ENCODE data around the gene IL17RD.

IL17RD gene

DNA sequence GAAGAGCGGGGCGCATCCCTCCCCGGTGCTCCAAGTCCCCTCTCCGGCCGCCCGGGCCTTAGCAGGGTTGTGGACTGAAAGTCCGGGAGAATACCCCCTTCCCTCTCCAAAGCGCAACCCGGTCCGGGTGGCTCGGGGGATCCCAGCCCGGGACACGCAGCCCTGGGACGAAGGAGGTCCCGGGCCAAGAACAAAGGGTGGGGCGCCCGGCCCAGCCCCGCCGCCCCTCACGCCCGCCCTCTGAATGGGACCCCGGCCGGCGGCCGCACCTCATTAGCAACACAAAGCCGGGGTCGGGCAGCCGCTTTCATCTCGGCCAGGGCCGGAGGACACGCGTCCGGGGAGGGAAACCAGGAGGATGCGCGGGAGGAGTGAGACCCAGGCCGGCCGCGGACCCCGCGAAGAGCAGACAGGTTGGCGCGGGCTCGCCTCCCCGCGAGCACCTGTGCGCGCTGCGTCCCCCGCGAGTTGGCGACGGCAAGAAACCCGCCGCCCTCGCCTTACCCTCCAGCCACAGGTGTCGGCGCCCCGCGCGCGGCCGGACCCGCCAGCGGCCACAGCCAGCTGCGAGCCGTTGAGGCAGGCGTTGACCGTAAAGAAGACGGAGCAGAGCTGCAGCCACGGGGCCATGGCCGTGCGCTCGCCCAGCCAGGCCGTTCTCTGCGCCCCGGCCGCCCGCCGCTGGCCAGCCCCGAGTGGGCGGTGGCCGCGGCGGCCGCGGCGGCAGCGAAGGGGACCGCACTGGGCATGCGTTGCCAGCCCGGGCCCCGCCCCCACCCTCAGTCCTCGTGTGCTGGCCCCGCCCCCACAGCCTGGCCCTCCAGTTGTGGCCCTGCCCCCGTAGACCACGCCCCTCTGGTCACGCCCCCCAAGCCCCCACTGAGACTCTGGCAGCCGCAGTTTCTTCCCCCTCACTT lies at the start of gene IL17RD:
Gene IL17RD (minus strand): TSS at position 697 of the 917 bp plus-strand sequence. CDS start 67 bp downstream, at position 630.
- no peaks in the 10 kb centered on the region for H3K36me3 ChIP-seq (ENCODE audit: insufficient read depth, low read length)
- peaks cover 4% of the 10 kb centered on the region for H3K4me1 ChIP-seq (ENCODE audit: control insufficient read depth, insufficient read depth, low read length, unreplicated experiment)
- H2AFZ ChIP-seq (ENCODE audit: low read length, unreplicated experiment) = peak within 1 kb of the TSS; percentile 99
- H3K27me3 ChIP-seq (ENCODE audit: insufficient read depth, low read length) = peaks cover 35% of the 10 kb centered on the region
- peak within 1 kb of the TSS; percentile 88 for H3K4me3 ChIP-seq (ENCODE audit: low read depth, low read length)
- H3K79me2 ChIP-seq (ENCODE audit: control insufficient read depth, insufficient read depth, low read length, unreplicated experiment) = no peaks in the 10 kb centered on the region
- no peak within 1 kb of the TSS for H3K27ac ChIP-seq (ENCODE audit: low read depth, low read length)

DNA sequence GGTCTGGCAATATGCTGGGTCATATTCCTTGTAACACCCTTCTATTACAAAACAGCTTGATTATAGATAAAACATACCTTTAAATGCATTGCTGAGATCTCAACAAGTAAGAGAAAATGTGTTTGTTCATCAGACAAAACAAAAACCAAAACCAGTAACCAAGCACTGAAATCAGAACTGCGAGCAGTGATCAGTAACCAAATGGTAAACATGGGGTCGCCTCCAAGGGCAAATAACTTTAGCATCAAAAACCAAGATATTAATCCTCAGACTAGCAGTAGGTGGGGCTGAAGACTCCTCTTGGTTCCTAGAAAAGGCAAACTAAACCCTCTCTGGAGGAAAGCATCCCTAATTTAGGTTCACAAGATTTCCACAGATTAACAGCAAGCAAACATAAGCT lies 41.3 kb upstream of the IL17RD start:
- H2AFZ ChIP-seq (ENCODE audit: low read length, unreplicated experiment) = no peak overlapping the region

DNA sequence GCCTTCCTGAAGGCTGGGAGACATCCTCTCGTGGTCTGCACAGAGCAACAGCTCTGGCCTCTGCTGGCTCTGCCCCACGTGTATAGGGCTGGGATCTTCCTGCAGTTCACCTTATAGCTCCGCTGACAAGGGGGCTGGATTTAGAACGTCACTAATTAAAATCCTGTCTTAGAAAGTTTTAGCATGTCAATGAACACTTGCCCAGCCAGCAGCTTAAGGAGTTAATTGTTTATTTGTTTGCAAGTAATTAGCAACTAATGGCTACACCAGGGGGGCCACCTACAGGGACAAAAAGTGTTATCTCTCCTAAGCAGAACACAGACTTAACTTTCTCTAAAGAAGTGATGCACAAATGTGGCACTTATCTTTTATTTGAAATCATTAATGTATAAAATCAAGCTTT lies 34.7 kb upstream of the IL17RD start, which contains the start of gene HESX1:
Gene HESX1 (minus strand): TSS at position 84 of the 403 bp plus-strand sequence. CDS start 60 bp downstream, at position 24.
- Histone ChIP-seq H3K27me3 (ENCODE audit: insufficient read depth, low read length) (no peaks in the 10 kb centered on the region), H3K27ac (ENCODE audit: low read depth, low read length) (no peak within 1 kb of the TSS), H3K36me3 (ENCODE audit: insufficient read depth, low read length) (no peaks in the 10 kb centered on the region), H3K4me3 (ENCODE audit: low read depth, low read length) (no peak within 1 kb of the TSS), H2AFZ (ENCODE audit: low read length, unreplicated experiment) (no peak within 1 kb of the TSS), H3K4me1 (ENCODE audit: control insufficient read depth, insufficient read depth, low read length, unreplicated experiment) (no peaks in the 10 kb centered on the region), H3K79me2 (ENCODE audit: control insufficient read depth, insufficient read depth, low read length, unreplicated experiment) (no peaks in the 10 kb centered on the region)

More for the DNA sequence above, 41.3 kb upstream of the IL17RD start:
- H3K4me1 ChIP-seq (ENCODE audit: control insufficient read depth, insufficient read depth, low read length, unreplicated experiment) = no peaks in the 10 kb centered on the region
- no peak overlapping the region for H3K27ac ChIP-seq (ENCODE audit: low read depth, low read length)
- H3K4me3 ChIP-seq (ENCODE audit: low read depth, low read length) = no peak overlapping the region
- H3K36me3 ChIP-seq (ENCODE audit: insufficient read depth, low read length) = no peaks in the 10 kb centered on the region
- H3K79me2 ChIP-seq (ENCODE audit: control insufficient read depth, insufficient read depth, low read length, unreplicated experiment) = no peaks in the 10 kb centered on the region
- no peaks in the 10 kb centered on the region for H3K27me3 ChIP-seq (ENCODE audit: insufficient read depth, low read length)

DNA sequence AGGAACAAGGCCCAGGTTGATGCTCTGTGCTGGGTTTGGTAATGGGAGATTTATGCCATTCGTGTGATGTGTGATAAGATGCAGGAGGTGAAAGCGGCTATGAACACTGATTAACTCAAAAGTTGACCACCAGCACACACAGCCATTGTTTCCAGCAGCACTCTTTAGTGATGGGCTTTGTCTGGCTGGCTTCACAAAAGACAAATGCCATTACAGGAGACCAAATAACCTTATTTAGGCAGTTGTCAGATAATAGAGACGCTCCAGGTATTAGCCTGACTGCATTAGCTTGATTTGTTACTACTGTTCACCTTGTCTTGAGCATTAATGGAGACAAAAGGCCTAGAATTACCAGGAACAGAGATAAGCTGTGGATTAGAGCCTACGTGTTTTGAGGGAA lies 29.5 kb upstream of the IL17RD start:
- Histone ChIP-seq H2AFZ (ENCODE audit: low read length, unreplicated experiment) (no peak overlapping the region), H3K79me2 (ENCODE audit: control insufficient read depth, insufficient read depth, low read length, unreplicated experiment) (no peaks in the 10 kb centered on the region), H3K27ac (ENCODE audit: low read depth, low read length) (no peak overlapping the region), H3K4me3 (ENCODE audit: low read depth, low read length) (no peak overlapping the region), H3K36me3 (ENCODE audit: insufficient read depth, low read length) (no peaks in the 10 kb centered on the region), H3K4me1 (ENCODE audit: control insufficient read depth, insufficient read depth, low read length, unreplicated experiment) (no peaks in the 10 kb centered on the region), H3K27me3 (ENCODE audit: insufficient read depth, low read length) (no peaks in the 10 kb centered on the region)

DNA sequence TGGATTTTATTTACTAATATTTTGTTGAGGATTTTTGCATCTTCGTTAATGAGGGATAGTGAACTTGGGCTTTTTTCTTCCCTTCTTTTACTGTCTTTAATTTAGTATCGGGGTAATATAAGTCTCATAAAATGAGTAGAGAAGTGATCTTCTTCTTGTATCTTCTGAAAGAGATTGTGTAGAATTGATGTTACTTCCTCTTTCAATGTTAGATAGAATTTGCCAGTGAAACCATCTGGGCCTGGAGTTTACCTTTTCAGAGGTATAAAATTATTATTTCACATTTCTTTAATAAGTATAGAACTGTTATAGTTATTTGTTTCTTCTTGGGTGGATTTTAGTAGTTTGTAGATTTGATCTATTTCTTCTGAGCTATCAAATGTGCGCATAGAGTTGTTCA lies 26.9 kb upstream of the IL17RD start:
- Histone ChIP-seq H3K4me3 (ENCODE audit: low read depth, low read length) (no peak overlapping the region), H3K36me3 (ENCODE audit: insufficient read depth, low read length) (no peaks in the 10 kb centered on the region), H3K4me1 (ENCODE audit: control insufficient read depth, insufficient read depth, low read length, unreplicated experiment) (no peaks in the 10 kb centered on the region), H2AFZ (ENCODE audit: low read length, unreplicated experiment) (no peak overlapping the region), H3K27me3 (ENCODE audit: insufficient read depth, low read length) (no peaks in the 10 kb centered on the region), H3K79me2 (ENCODE audit: control insufficient read depth, insufficient read depth, low read length, unreplicated experiment) (no peaks in the 10 kb centered on the region), H3K27ac (ENCODE audit: low read depth, low read length) (no peak overlapping the region)

DNA sequence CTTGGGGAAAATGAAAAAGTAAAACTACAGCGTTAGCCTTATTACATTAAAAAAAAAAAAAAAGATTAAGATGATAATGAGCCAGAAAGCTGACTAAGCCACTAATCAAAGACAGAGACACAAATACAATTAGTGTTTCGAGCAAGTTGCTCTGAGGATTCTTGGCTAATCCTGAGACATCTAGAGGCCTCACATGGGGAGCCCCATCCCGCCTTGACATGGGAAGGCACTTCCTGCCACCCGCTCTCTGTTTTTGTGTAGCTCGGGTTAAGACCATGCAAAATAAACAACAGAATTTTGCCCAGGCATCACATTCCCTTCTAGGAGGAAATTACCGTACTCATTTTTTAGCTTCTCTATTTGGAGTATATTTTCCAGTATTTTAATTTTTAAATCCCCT lies 19.4 kb upstream of the IL17RD start:
- Histone ChIP-seq H3K4me3 (ENCODE audit: low read depth, low read length) (no peak overlapping the region), H3K36me3 (ENCODE audit: insufficient read depth, low read length) (no peaks in the 10 kb centered on the region), H3K27ac (ENCODE audit: low read depth, low read length) (no peak overlapping the region), H2AFZ (ENCODE audit: low read length, unreplicated experiment) (no peak overlapping the region), H3K4me1 (ENCODE audit: control insufficient read depth, insufficient read depth, low read length, unreplicated experiment) (no peaks in the 10 kb centered on the region), H3K79me2 (ENCODE audit: control insufficient read depth, insufficient read depth, low read length, unreplicated experiment) (no peaks in the 10 kb centered on the region), H3K27me3 (ENCODE audit: insufficient read depth, low read length) (peaks cover 5% of the 10 kb centered on the region; the same call in 1 of the 2 replicates)

DNA sequence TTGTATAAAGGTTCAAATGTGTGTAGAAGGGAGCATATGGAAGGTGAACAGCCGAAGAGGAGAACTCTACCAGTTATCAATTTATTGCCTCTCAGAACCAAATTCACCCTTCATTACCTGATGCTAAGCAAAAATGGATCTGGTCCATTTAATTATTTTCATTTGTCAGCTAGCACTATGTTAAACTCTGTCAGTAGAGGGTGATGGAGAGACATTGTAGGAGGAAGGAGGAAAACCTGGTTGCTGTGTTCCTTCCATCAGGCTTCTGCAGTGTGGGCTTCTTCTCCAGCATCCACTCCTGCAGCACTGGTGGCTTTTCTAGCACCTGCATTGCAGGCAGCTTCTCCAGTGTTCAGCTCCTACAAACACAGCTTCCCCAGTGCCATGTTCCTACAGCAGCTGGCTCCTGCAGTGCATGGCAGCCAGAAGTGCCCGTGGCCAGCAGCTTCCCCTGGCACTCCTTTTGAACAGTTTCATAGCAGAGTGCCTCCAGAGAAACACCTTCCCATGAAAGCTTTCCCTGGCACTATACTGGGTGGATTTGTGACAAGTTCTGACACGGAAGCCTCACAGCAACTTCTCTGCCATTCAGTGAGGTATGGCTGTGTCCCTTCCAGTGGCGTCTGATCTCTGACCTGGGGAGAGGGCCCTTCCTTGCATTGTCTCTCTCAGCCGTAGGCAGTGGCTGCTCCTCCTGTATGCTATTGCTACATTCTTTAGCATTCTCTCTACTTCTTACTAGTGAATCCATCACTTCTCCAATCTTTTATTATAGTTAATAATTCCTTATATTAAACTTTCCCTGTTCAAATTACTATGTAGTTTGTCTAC lies 14.6 kb upstream of the IL17RD start:
- Histone ChIP-seq H3K4me1 (ENCODE audit: control insufficient read depth, insufficient read depth, low read length, unreplicated experiment) (no peaks in the 10 kb centered on the region), H3K27ac (ENCODE audit: low read depth, low read length) (no peak overlapping the region), H2AFZ (ENCODE audit: low read length, unreplicated experiment) (no peak overlapping the region), H3K36me3 (ENCODE audit: insufficient read depth, low read length) (no peaks in the 10 kb centered on the region), H3K4me3 (ENCODE audit: low read depth, low read length) (no peak overlapping the region), H3K79me2 (ENCODE audit: control insufficient read depth, insufficient read depth, low read length, unreplicated experiment) (no peaks in the 10 kb centered on the region), H3K27me3 (ENCODE audit: insufficient read depth, low read length) (peaks cover 22% of the 10 kb centered on the region)

DNA sequence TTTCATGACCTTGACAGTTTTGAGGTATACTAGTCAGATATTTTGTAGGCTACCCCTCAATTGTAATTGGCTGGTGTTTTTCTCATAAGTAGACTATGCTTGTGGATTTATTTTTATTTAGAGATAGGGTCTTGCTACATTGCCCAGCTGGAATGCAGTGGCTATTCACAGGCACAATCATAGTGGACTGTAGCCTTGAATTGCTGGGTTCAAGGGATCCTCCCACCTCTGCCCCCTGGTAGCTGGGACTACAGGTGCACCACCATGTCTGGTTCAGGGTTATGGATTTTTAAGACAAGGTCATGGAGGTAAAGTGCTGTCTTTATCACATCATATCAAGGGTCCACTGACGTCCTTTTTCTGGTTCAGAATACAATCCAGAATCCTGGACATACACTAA lies 10.9 kb upstream of the IL17RD start:
- H3K4me1 ChIP-seq (ENCODE audit: control insufficient read depth, insufficient read depth, low read length, unreplicated experiment) = no peaks in the 10 kb centered on the region

DNA sequence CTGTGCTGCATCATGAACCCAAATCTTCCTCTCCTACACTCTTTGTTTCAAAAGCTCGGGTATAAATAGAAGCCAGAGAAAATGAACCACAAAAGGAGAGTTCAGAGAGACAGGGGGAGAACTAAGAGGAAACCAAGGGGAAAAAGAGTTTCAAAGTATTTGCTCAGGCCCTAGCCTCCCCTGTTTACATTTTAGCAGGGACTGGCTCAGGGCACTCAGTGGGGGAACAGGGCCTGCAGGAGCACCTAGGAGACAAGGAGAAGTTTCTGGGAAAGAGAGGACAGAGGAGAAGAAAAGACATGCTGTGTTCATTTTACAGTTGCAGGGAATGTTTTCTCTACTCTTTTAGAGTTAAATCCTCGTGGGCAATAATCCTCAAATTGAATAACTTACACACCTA lies 8.5 kb upstream of the IL17RD start:
- H3K27me3 ChIP-seq (ENCODE audit: insufficient read depth, low read length) = peaks cover 12% of the 10 kb centered on the region
- no peaks in the 10 kb centered on the region for H3K79me2 ChIP-seq (ENCODE audit: control insufficient read depth, insufficient read depth, low read length, unreplicated experiment)
- no peak overlapping the region for H3K4me3 ChIP-seq (ENCODE audit: low read depth, low read length)
- peaks cover 4% of the 10 kb centered on the region for H3K4me1 ChIP-seq (ENCODE audit: control insufficient read depth, insufficient read depth, low read length, unreplicated experiment)
- H2AFZ ChIP-seq (ENCODE audit: low read length, unreplicated experiment) = no peak overlapping the region
- H3K27ac ChIP-seq (ENCODE audit: low read depth, low read length) = no peak overlapping the region
- no peaks in the 10 kb centered on the region for H3K36me3 ChIP-seq (ENCODE audit: insufficient read depth, low read length)

More for the DNA sequence above, 10.9 kb upstream of the IL17RD start:
- H3K27ac ChIP-seq (ENCODE audit: low read depth, low read length) = no peak overlapping the region
- no peak overlapping the region for H3K4me3 ChIP-seq (ENCODE audit: low read depth, low read length)
- H3K79me2 ChIP-seq (ENCODE audit: control insufficient read depth, insufficient read depth, low read length, unreplicated experiment) = no peaks in the 10 kb centered on the region
- no peaks in the 10 kb centered on the region for H3K36me3 ChIP-seq (ENCODE audit: insufficient read depth, low read length)
- H3K27me3 ChIP-seq (ENCODE audit: insufficient read depth, low read length) = peaks cover 17% of the 10 kb centered on the region
- H2AFZ ChIP-seq (ENCODE audit: low read length, unreplicated experiment) = no peak overlapping the region

DNA sequence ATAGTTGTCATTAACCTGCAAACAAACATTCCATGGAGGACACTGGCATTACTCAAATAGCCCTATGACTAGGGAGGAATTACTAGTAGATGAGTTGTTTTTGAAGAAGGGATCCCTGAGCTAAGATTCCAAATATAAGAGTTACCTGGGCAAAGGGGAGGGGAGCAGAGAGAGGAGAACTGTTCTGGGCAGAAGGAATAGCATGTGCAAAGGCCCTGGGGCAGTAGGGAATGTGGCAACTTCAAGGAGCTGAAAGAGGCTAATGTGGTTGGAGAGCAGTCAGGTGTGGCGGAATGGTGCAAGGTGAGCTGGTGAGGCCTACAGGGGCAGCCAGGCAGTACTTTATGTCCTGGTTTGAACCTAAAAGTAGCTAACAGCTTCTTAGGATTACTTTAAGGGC lies 5.8 kb upstream of the IL17RD start:
- Histone ChIP-seq H3K4me1 (ENCODE audit: control insufficient read depth, insufficient read depth, low read length, unreplicated experiment) (peaks cover 4% of the 10 kb centered on the region), H2AFZ (ENCODE audit: low read length, unreplicated experiment) (no peak overlapping the region), H3K27ac (ENCODE audit: low read depth, low read length) (no peak overlapping the region), H3K4me3 (ENCODE audit: low read depth, low read length) (no peak overlapping the region), H3K27me3 (ENCODE audit: insufficient read depth, low read length) (peaks cover 10% of the 10 kb centered on the region), H3K36me3 (ENCODE audit: insufficient read depth, low read length) (no peaks in the 10 kb centered on the region), H3K79me2 (ENCODE audit: control insufficient read depth, insufficient read depth, low read length, unreplicated experiment) (no peaks in the 10 kb centered on the region)

All from ACC112 (cell line).